NCI-H526 treated with DMSO at 0.1 percent for 48 hours (cell line): ENCODE results near the gene ANKRD12.
"Not testable (repeated sequence)": the region's sequence is repeated elsewhere in the genome, so short reads cannot be mapped to it uniquely, and the experiment has no call there.

ENCODE experiments used
- DNase-seq: peaks from one replicate; lab custom pipeline; 2025; lab: John Stamatoyannopoulos, UW

ANKRD12 gene

GRCh38 chr18:9234528-9234927 lies 97.9 kb downstream of the ANKRD12 start:
- DNase-seq, result no peak

DNA sequence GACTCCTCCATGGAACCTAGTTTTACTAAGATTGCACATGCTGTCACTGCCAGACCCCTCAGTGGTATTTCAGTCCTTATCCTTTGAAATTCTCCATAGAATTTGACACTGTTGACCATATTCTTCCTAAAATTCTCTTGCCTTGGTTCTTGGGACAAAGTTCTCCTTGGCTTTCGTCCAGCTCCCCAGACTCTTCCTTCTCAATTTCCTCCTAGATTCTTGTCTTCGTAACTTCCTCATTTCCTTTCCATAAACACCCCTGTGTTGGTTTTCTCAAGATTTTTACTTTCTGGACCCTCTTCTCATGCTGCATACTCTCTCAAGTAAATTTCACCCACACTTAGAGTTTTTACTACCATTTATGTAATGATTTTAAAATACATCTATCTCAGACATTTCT lies 101.4 kb downstream of the ANKRD12 start:
- no peak for DNase-seq

DNA sequence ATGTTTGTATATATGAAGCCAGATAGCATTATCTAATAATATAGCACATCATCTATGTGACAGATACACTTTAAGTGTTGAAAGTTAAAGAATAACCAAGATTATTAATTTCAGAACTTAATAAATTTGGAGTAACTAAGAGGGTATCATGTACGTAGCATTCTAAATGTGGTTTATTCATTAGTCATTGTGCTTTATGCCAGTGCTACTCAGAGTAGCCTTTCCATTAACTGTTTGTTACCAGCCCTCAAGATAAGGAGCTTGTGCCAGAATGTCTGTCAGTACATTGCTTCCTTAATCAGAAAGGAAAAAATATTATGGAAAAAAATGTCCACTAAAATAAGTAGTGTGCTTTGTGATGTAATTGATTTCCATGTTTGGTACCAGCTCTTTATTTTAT lies 103.1 kb downstream of the ANKRD12 start:
- DNase-seq, result no peak

- DNase-seq, result no peak
These were observed 103.7 kb downstream of the ANKRD12 start for GRCh38 chr18:9240270-9240669.

DNA sequence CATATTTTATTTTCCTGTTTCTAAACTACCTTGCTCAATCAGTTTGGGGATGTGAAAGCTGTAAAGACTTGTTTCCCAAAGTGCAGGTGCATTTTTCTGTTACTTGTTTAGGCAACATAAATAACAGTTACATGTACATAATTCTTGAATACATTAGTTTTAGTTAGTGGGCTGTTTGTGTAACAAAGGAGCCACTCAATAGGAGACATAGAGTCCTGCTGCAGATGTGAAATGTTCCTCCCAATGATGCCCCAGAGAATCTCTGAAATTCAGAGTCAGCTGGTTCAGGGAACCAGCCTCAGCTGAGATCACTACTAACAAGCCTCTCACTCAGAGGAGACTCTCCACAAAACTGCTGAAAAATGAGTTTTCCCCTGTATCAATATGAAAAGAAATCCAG lies 106.4 kb downstream of the ANKRD12 start:
- DNase-seq, result no peak

GRCh38 chr18:9244376-9244775 lies 107.8 kb downstream of the ANKRD12 start:
- no peak for DNase-seq

DNA sequence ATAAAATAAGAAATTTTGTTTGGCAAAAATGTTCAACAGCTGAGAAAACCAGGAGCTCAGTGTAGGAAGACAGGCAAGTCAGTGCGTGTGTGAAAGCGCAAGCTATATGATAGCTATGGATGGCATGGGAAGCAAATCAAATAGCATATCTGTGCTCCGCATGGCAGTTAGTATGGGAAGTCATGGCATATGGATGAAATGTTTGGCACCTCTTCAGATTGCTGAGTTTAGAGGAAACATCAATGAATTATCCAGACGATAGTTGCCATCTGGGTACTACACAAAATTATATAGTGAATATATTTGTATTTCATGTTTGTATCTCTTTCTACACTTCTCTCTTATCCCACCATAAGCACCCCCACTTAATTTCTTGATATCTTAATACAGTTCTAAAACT lies 112.1 kb downstream of the ANKRD12 start:
- no peak for DNase-seq

DNA sequence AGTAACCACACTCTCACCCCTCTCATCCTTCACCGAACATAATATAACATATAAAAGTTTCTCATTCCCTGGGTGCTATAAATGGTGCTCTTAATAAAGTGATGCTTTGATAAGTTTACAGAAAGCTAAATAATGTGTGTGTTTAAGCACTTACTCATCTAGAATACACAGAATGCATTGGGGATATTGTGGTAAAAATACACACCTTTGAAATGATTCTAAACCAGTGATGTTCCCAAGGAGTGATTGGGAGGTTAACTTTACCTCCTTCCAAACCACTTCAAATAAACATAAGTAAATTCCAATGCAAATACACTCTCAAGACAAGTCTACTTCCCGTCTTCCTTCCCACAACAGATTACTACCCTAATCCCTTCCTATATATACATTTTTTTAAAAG lies 112.7 kb downstream of the ANKRD12 start:
- DNase-seq, result no peak

DNA sequence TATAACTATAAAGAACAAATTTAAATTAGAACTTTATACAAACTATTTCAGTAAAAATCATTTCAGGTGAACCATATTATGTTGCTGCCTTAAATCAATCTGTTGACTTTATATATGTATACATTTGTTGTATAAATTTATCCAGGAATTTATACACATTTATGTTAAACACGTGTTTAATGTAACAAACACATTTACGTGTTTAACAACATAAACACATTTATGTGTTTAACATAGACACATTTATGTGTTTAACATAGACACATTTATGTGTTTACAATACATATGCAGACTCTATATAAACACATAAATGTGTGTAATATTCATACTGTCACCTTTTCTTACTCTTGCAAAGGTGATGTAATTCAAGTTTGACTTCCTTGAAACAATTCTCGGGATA lies 122.6 kb downstream of the ANKRD12 start:
- DNase-seq, result no peak

- DNase-seq, result no peak
These were observed 124.1 kb downstream of the ANKRD12 start for GRCh38 chr18:9260388-9261380.

GRCh38 chr18:9263264-9263663 lies 126.7 kb downstream of the ANKRD12 start:
- no peak for DNase-seq

DNA sequence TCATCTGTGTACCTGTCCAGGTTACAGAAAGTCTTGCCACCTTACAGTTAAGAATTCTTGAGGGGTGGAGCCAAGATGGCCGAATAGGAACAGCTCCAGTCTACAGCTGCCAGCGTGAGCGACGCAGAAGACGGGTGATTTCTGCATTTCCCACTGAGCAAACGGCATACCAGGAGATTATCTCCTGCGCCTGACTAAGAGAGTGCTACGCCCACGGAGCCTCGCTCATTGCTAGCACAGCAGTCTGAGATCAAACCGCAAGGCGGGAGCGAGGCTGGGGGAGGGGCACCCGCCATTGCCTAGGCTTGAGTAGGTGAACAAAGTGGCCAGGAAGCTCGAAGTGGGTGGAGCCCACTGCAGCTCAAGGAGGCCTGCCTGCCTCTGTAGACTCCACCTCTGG lies 128.2 kb downstream of the ANKRD12 start:
- DNase-seq, result not testable (repeated sequence)

DNA sequence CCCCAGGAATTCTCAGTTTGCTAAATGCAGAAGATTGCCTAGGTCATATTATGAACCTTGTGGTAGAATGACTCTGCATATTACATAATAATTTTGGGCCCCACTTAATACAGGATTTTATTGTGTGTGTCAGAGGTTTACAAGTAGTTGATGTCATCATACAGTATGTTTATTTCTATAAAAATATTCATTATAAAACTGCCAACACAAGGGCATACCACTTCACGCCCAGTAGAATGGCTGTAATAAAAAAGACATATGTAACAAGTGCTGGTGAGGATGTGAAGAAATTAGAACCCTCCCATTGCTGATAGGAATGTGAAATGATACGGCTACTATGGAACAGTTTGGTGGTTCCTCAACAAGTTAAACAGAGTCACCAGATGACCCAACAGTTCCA lies 136.6 kb downstream of the ANKRD12 start:
- no peak for DNase-seq

GRCh38 chr18:9275890-9276289 lies 139.3 kb downstream of the ANKRD12 start:
- DNase-seq, result no peak

- no peak for DNase-seq
These were observed 141.4 kb downstream of the ANKRD12 start for GRCh38 chr18:9278028-9278427.

GRCh38 chr18:9280849-9281248 lies 144.3 kb downstream of the ANKRD12 start:
- no peak for DNase-seq

DNA sequence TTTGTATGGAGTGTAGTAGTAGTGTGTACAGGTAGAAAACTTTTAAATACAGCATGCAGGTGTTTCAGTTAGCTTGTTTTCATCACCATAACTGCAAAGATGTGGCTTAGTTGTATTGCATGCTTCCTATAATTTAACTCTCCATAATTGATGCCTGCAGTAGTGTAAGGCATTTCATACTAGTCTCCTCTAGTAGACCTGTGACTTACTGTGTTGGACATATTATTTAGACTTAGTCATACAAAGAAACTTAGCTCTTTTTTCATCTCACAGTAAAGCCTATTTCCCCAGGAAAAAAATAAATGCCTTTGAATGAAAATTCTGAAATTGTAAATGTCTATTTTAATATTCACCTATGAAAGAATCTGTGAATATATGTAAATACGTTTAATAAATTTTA lies 145.2 kb downstream of the ANKRD12 start:
- DNase-seq, result no peak

- no peak for DNase-seq
These were observed 147.2 kb downstream of the ANKRD12 start for GRCh38 chr18:9283791-9284190.

DNA sequence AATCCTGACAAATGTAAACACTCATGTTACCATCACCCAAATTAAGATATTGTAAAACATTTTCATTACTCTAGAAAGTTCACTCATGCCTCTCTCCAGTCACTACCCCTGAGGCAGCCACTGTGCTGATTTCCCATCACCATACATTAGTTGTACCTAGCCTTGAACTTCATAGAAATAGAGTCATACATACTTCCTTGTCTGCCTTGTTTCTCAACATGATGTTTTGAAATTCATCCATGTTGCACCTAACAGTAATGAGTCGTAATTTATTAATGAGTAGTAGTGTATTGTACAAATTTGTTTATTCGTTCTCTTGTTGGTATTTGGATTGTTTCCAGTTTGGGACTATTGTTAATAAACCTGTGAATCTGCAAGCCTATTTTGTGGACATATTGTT lies 149.0 kb downstream of the ANKRD12 start:
- no peak for DNase-seq

GRCh38 chr18:9287036-9287435 lies 150.5 kb downstream of the ANKRD12 start:
- no peak for DNase-seq

GRCh38 chr18:9289698-9290097 lies 153.1 kb downstream of the ANKRD12 start:
- no peak for DNase-seq

- DNase-seq, result no peak
These were observed 153.6 kb downstream of the ANKRD12 start for GRCh38 chr18:9290156-9290555.

GRCh38 chr18:9292047-9292446 lies 155.5 kb downstream of the ANKRD12 start:
- DNase-seq, result no peak

GRCh38 chr18:9293948-9294347 lies 157.4 kb downstream of the ANKRD12 start:
- DNase-seq, result no peak
